ENCODE measurements around the gene RFT1.

Gene RFT1

GRCh38 chr3:53169832-53170324, 39.6 kb upstream of the RFT1 start:
- H3K9me2 ChIP-seq (replicated peaks; ENCODE audit: insufficient read depth, low read length): no peaks in the 10 kb centered on the region
- peaks cover 88% of the 10 kb centered on the region for H3K79me2 ChIP-seq (ENCODE audit: insufficient read depth, low read length)
- H3F3A ChIP-seq (ENCODE audit: insufficient read depth): peaks cover 63% of the 10 kb centered on the region
- H2AFZ ChIP-seq (ENCODE audit: low read depth, low read length, severe bottlenecking): no peak overlapping the region
- H3K4me2 ChIP-seq (ENCODE audit: low read depth, low read length, poor library complexity, severe bottlenecking): peak overlapping the region; percentile 47
- peak overlapping the region; percentile 4 for H3K4me3 ChIP-seq (ENCODE audit: insufficient read depth, low read length, poor library complexity, severe bottlenecking)
- H3K27me3 ChIP-seq (ENCODE audit: low read length): no peaks in the 10 kb centered on the region
- H4K20me1 ChIP-seq (ENCODE audit: low read depth, low read length): no peaks in the 10 kb centered on the region
- peak overlapping the region; percentile 56; the same call in 1 of the 2 replicates for H3K9ac ChIP-seq (ENCODE audit: low read length)
- no peaks in the 10 kb centered on the region for H3K36me3 ChIP-seq (ENCODE audit: low read length)
- H3K27ac ChIP-seq (ENCODE audit: low read depth, low read length): peak overlapping the region; percentile 94
- no peaks in the 10 kb centered on the region for H3K9me3 ChIP-seq (ENCODE audit: insufficient read depth, low read length)
- TF ChIP-seq EZH2phosphoT487 (conservative IDR thresholded peaks at IDR 0.05; ENCODE audit: low read length) (no peak), CTCF (IDR thresholded peaks at IDR 0.05; ENCODE audit: insufficient read depth, low read length, poor library complexity, severe bottlenecking) (no peak)

GRCh38 chr3:53169045-53169831, 39.0 kb upstream of the RFT1 start:
- peak overlapping the region; percentile 53; the same call in 1 of the 2 replicates for H3K9ac ChIP-seq (ENCODE audit: low read length)
- peak overlapping the region; percentile 94 for H3K27ac ChIP-seq (ENCODE audit: low read depth, low read length)
- no peaks in the 10 kb centered on the region for H3K27me3 ChIP-seq (ENCODE audit: low read length)
- H3K4me3 ChIP-seq (ENCODE audit: insufficient read depth, low read length, poor library complexity, severe bottlenecking): no peak overlapping the region
- peaks cover 88% of the 10 kb centered on the region for H3K79me2 ChIP-seq (ENCODE audit: insufficient read depth, low read length)
- no peaks in the 10 kb centered on the region for H3K9me3 ChIP-seq (ENCODE audit: insufficient read depth, low read length)
- peak overlapping the region; percentile 47 for H3K4me2 ChIP-seq (ENCODE audit: low read depth, low read length, poor library complexity, severe bottlenecking)
- H2AFZ ChIP-seq (ENCODE audit: low read depth, low read length, severe bottlenecking): no peak overlapping the region
- peaks cover 68% of the 10 kb centered on the region for H3F3A ChIP-seq (ENCODE audit: insufficient read depth)
- H3K9me2 ChIP-seq (replicated peaks; ENCODE audit: insufficient read depth, low read length): no peaks in the 10 kb centered on the region
- TF ChIP-seq EZH2phosphoT487 (conservative IDR thresholded peaks at IDR 0.05; ENCODE audit: low read length) (no peak), CTCF (IDR thresholded peaks at IDR 0.05; ENCODE audit: insufficient read depth, low read length, poor library complexity, severe bottlenecking) (no peak)
- no peaks in the 10 kb centered on the region for H3K36me3 ChIP-seq (ENCODE audit: low read length)
- H4K20me1 ChIP-seq (ENCODE audit: low read depth, low read length): no peaks in the 10 kb centered on the region

GRCh38 chr3:53168175-53168923, 38.1 kb upstream of the RFT1 start:
- TF ChIP-seq CTCF (IDR thresholded peaks at IDR 0.05; ENCODE audit: insufficient read depth, low read length, poor library complexity, severe bottlenecking): no peak
- TF ChIP-seq EZH2phosphoT487 (conservative IDR thresholded peaks at IDR 0.05; ENCODE audit: low read length): no peak
- Histone ChIP-seq H3F3A (ENCODE audit: insufficient read depth) (peaks cover 71% of the 10 kb centered on the region), H3K4me3 (ENCODE audit: insufficient read depth, low read length, poor library complexity, severe bottlenecking) (no peak overlapping the region), H2AFZ (ENCODE audit: low read depth, low read length, severe bottlenecking) (no peak overlapping the region), H3K36me3 (ENCODE audit: low read length) (no peaks in the 10 kb centered on the region), H4K20me1 (ENCODE audit: low read depth, low read length) (peaks cover 3% of the 10 kb centered on the region; the same call in 1 of the 2 replicates), H3K4me2 (ENCODE audit: low read depth, low read length, poor library complexity, severe bottlenecking) (peak overlapping the region; percentile 78), H3K9me2 (replicated peaks; ENCODE audit: insufficient read depth, low read length) (no peaks in the 10 kb centered on the region), H3K9me3 (ENCODE audit: insufficient read depth, low read length) (no peaks in the 10 kb centered on the region), H3K79me2 (ENCODE audit: insufficient read depth, low read length) (peaks cover 88% of the 10 kb centered on the region), H3K27ac (ENCODE audit: low read depth, low read length) (peak overlapping the region; percentile 94), H3K27me3 (ENCODE audit: low read length) (no peaks in the 10 kb centered on the region), H3K9ac (ENCODE audit: low read length) (peak overlapping the region; percentile 53; the same call in 1 of the 2 replicates)
